Panc1 (cell line): ENCODE data around the gene PPM1F. TPM values are rescaled to one million over a fixed set of nuclear protein-coding genes. Genes with fewer than 3 reads are reported as not detected.

Experiments used
- ATAC-seq: fragments of 200-7000 bp; cut with Tn5 transposase; 2 replicates; pipeline ENCODE4 v1.9.1; 2020; ENCODE audit warnings: mild to moderate bottlenecking, moderate library complexity
- BruUV-seq: library from RNA; stranded (reverse); fragments of 400-500 nt; replicated peaks from 2 replicates; lab custom pipeline; 2021; lab: Mats Ljungman, UMichigan
- CTCF ChIA-PET: fragments of 300-600 bp; sonication (Branson Sonifier 250); formaldehyde crosslinking; loops from one replicate; lab custom pipeline; 2022; ENCODE audit warnings: antibody characterized with exemption; lab: Charles Lee
- POLR2A ChIA-PET: fragments of 300-600 bp; sonication (Branson Sonifier 250); formaldehyde crosslinking; loops from one replicate; lab custom pipeline; 2022; ENCODE audit warnings: antibody characterized with exemption; lab: Charles Lee
- DNase-seq: peaks from one replicate; pipeline ENCODE4 v3.0.0-alpha.2; 2010; ENCODE audit warnings: low read depth, low spot score
- H3K27ac ChIP-seq: 2 replicates; pipeline ENCODE4 v1.5.1; 2011; ENCODE audit warnings: mild to moderate bottlenecking, low read length, inconsistent platforms
- H3K27me3 ChIP-seq: fragments of 200-500 bp; sonication (Bioruptor generic); 2 replicates; pipeline ENCODE4 v1.6.0; 2014; ENCODE audit warnings: low read length, inconsistent platforms; ENCODE audit not compliant: control insufficient read depth, insufficient read depth
- H3K36me3 ChIP-seq: fragments of 200-500 bp; sonication (Bioruptor generic); 2 replicates; pipeline ENCODE4 v1.5.1; 2014; ENCODE audit warnings: inconsistent platforms, mild to moderate bottlenecking, low read length, moderate library complexity; ENCODE audit not compliant: control insufficient read depth, insufficient read depth
- H3K4me1 ChIP-seq: 2 replicates; pipeline ENCODE4 v1.5.1; 2011; ENCODE audit warnings: inconsistent platforms, mild to moderate bottlenecking, low read length, moderate library complexity; ENCODE audit not compliant: control insufficient read depth, insufficient read depth
- H3K4me3 ChIP-seq, 2 experiments: 2 replicates each; pipeline ENCODE4 v1.5.1; 2011 to 2012; ENCODE audit warnings: low read depth in 2 of 2, low read length in 2 of 2, mild to moderate bottlenecking in 2 of 2, inconsistent platforms in 1 of 2, moderate library complexity in 1 of 2
- H3K9me3 ChIP-seq: fragments of 200-500 bp; sonication (Bioruptor generic); 2 replicates; pipeline ENCODE4 v1.5.1; 2014; ENCODE audit warnings: low read depth, mild to moderate bottlenecking, inconsistent platforms, low read length, moderate library complexity; ENCODE audit not compliant: control insufficient read depth, insufficient read depth
- CTCF ChIP-seq: fragments of 450-650 bp; IDR thresholded peaks from 2 replicates; pipeline ENCODE4 v1.5.1; 2017; ENCODE audit warnings: mild to moderate bottlenecking
- POLR2AphosphoS5 ChIP-seq: IDR thresholded peaks from 2 replicates; pipeline ENCODE4 v1.6.1; 2012; ENCODE audit warnings: mild to moderate bottlenecking, low read depth, low read length, moderate library complexity
- REST ChIP-seq, 2 experiments: IDR thresholded peaks; 2 replicates each; pipeline ENCODE4 v1.6.1; 2011 to 2012; ENCODE audit warnings: low read depth in 2 of 2, control low read depth in 1 of 2, low read length in 1 of 2, mild to moderate bottlenecking in 1 of 2, moderate library complexity in 1 of 2; ENCODE audit not compliant: insufficient read depth in 1 of 2
- SIN3A ChIP-seq: IDR thresholded peaks from 2 replicates; pipeline ENCODE4 v1.6.1; 2012; ENCODE audit warnings: low read depth, mild to moderate bottlenecking, low read length, moderate library complexity, borderline replicate concordance; ENCODE audit not compliant: insufficient read depth
- TCF7L2 ChIP-seq: IDR thresholded peaks from 2 replicates; pipeline ENCODE4 v1.6.1; 2011; ENCODE audit warnings: mild to moderate bottlenecking, low read depth, low read length, inconsistent platforms
- in situ Hi-C: cut with HindIII; loops from 2 replicates; pipeline ENCODE4 v1.10.0; 2016; ENCODE audit warnings: low sequenced_read_pairs, low pct_unique_long_range_greater_than_20kb
- intact Hi-C: fragments of 100-400 bp; cut with micrococcal nuclease; formaldehyde crosslinking; loops from one replicate; pipeline ENCODE4 v1.10.0; 2022; ENCODE audit not compliant: unreplicated experiment
- total RNA-seq: library from RNA; stranded (reverse); gene quantifications from one replicate; pipeline ENCODE4 v1.2.1, GENCODE V29; 2021; ENCODE audit not compliant: unreplicated experiment

Gene PPM1F
- total RNA-seq, 1 experiment from 2014 or later = 28.9 TPM

GRCh38 chr22:21918466-21919185, 34.0 kb downstream of the PPM1F start:
- no TSS peak for BruUV-seq
- ATAC-seq (no peak), DNase-seq (no peak)
- intact Hi-C loops = no loop called here
- no peaks in the 10 kb centered on the region for H3K9me3 ChIP-seq
- POLR2A ChIA-PET = no interaction called here
- no peak overlapping the region for H3K4me3 ChIP-seq
- in situ Hi-C loops = no loop called here
- H3K36me3 ChIP-seq = no peaks in the 10 kb centered on the region
- no peaks in the 10 kb centered on the region for H3K27me3 ChIP-seq
- no peaks in the 10 kb centered on the region; the same call in 1 of the 2 replicates for H3K4me1 ChIP-seq
- TF ChIP-seq TCF7L2 (no peak), REST (IDR thresholded peaks at IDR 0.05; ENCODE audit: insufficient read depth in 1 of 2, low read depth in 2 of 2, low read length in 1 of 2) (no peak), SIN3A (no peak), CTCF (no peak), POLR2AphosphoS5 (no peak)
- CTCF ChIA-PET = no interaction called here
- H3K27ac ChIP-seq = no peak overlapping the region

- POLR2A ChIA-PET = no interaction called here
- Histone ChIP-seq H3K27me3 (no peaks in the 10 kb centered on the region), H3K4me3 (no peak overlapping the region), H3K9me3 (no peaks in the 10 kb centered on the region), H3K27ac (no peak overlapping the region), H3K36me3 (no peaks in the 10 kb centered on the region), H3K4me1 (no peaks in the 10 kb centered on the region; the same call in 1 of the 2 replicates)
- intact Hi-C loops = no loop called here
- DNase-seq (no peak), ATAC-seq (no peak)
- BruUV-seq = no TSS peak
- CTCF ChIA-PET = no interaction called here
- TF ChIP-seq SIN3A (no peak), REST (IDR thresholded peaks at IDR 0.05; ENCODE audit: insufficient read depth in 1 of 2, low read depth in 2 of 2, low read length in 1 of 2) (no peak), CTCF (no peak), TCF7L2 (no peak), POLR2AphosphoS5 (no peak)
- in situ Hi-C loops = no loop called here
These were observed 34.7 kb downstream of the PPM1F start for GRCh38 chr22:21917959-21918261.
